CD4-positive, alpha-beta memory T cell (primary cell): Measurements from ENCODE around the gene COA8. TPM values are rescaled to one million over a fixed set of nuclear protein-coding genes. Genes with fewer than 3 reads are reported as not detected.
A peak's percentile ranks its signal among the peaks of the same experiment; 100 is the strongest.

Experiments used
- CTCF ChIA-PET: fragments of 350-600 bp; sonication (Branson Sonifier 250); formaldehyde crosslinking; loops from one replicate; lab custom pipeline; 2021; ENCODE audit warnings: inconsistent platforms; ENCODE audit not compliant: partially characterized antibody; lab: Charles Lee
- POLR2A ChIA-PET: fragments of 350-600 bp; sonication (Branson Sonifier 250); formaldehyde crosslinking; loops from one replicate; lab custom pipeline; 2021; ENCODE audit not compliant: partially characterized antibody; lab: Charles Lee
- DNase-seq, 5 donors: peaks; one replicate each; pipeline versions ENCODE4 v3.0.0 to v3.0.0-alpha.2; 2020 to 2022; ENCODE audit warnings: mixed read lengths in 1 of 5
- H3K27ac ChIP-seq: one replicate; pipeline ENCODE4 v1.7.0; 2013; ENCODE audit warnings: low read depth, low read length
- H3K27me3 ChIP-seq: 2 replicates; pipeline ENCODE4 v1.7.0; 2013; ENCODE audit warnings: mild to moderate bottlenecking, low read length, moderate library complexity; ENCODE audit not compliant: insufficient read depth
- H3K36me3 ChIP-seq: 2 replicates; pipeline ENCODE4 v1.7.0; 2013; ENCODE audit warnings: mild to moderate bottlenecking, low read length, moderate library complexity; ENCODE audit not compliant: insufficient read depth
- H3K4me1 ChIP-seq: 2 replicates; pipeline ENCODE4 v1.7.0; 2013; ENCODE audit warnings: mild to moderate bottlenecking, low read length, moderate library complexity; ENCODE audit not compliant: insufficient read depth
- H3K4me3 ChIP-seq, 2 donors: one replicate each; pipeline ENCODE4 v1.7.0; 2013; ENCODE audit warnings: low read length in 2 of 2, mild to moderate bottlenecking in 1 of 2
- H3K9me3 ChIP-seq, 2 donors: one replicate each; pipeline ENCODE4 v1.7.0; 2013; ENCODE audit warnings: low read length in 2 of 2, control low read depth in 1 of 2; ENCODE audit not compliant: control insufficient read depth in 1 of 2
- H3K27ac Mint-ChIP-seq, 7 donors: one replicate each; pipeline ENCODE4 v1.8.0; 2020 to 2021; ENCODE audit warnings: mixed read lengths in 7 of 7, mild to moderate bottlenecking in 6 of 7, inconsistent platforms in 3 of 7, moderate library complexity in 3 of 7
- H3K27me3 Mint-ChIP-seq, 2 donors: one replicate each; pipeline ENCODE4 v1.8.0; 2020 to 2021; ENCODE audit warnings: mixed read lengths in 2 of 2
- H3K36me3 Mint-ChIP-seq, 2 donors: one replicate each; pipeline ENCODE4 v1.8.0; 2020 to 2021; ENCODE audit warnings: mixed read lengths in 2 of 2, inconsistent platforms in 1 of 2, mild to moderate bottlenecking in 1 of 2
- H3K4me1 Mint-ChIP-seq, 4 donors: one replicate each; pipeline ENCODE4 v1.8.0; 2020 to 2021; ENCODE audit warnings: mixed read lengths in 4 of 4, mild to moderate bottlenecking in 1 of 4
- H3K4me3 Mint-ChIP-seq, 8 donors: one replicate each; pipeline ENCODE4 v1.8.0; 2020 to 2021; ENCODE audit warnings: mixed read lengths in 8 of 8, mild to moderate bottlenecking in 7 of 8, moderate library complexity in 6 of 8, inconsistent platforms in 3 of 8
- H3K9me3 Mint-ChIP-seq, 8 donors: one replicate each; pipeline ENCODE4 v1.8.0; 2020 to 2021; ENCODE audit warnings: mixed read lengths in 8 of 8, mild to moderate bottlenecking in 5 of 8, inconsistent platforms in 3 of 8, moderate library complexity in 1 of 8
- intact Hi-C: fragments of 100-400 bp; cut with micrococcal nuclease; formaldehyde crosslinking; loops from one replicate; pipeline ENCODE4 v1.15.1; 2023
- polyA plus RNA-seq, 2 donors: library from polyadenylated mRNA; unstranded; fragments of 300-500 nt; fragmentation: Illumina TruSeq; gene quantifications; one replicate each; pipeline ENCODE4 v1.2.3, GENCODE V29; 2021
- total RNA-seq, 2 experiments: library from RNA; stranded (reverse); gene quantifications; one replicate each; pipeline ENCODE4 v1.2.3, GENCODE V29; 2021

The COA8 gene
- total and polyA plus RNA-seq, 4 experiments from 2014 or later: 26.1 to 63.9 (median 41.1) TPM

DNA sequence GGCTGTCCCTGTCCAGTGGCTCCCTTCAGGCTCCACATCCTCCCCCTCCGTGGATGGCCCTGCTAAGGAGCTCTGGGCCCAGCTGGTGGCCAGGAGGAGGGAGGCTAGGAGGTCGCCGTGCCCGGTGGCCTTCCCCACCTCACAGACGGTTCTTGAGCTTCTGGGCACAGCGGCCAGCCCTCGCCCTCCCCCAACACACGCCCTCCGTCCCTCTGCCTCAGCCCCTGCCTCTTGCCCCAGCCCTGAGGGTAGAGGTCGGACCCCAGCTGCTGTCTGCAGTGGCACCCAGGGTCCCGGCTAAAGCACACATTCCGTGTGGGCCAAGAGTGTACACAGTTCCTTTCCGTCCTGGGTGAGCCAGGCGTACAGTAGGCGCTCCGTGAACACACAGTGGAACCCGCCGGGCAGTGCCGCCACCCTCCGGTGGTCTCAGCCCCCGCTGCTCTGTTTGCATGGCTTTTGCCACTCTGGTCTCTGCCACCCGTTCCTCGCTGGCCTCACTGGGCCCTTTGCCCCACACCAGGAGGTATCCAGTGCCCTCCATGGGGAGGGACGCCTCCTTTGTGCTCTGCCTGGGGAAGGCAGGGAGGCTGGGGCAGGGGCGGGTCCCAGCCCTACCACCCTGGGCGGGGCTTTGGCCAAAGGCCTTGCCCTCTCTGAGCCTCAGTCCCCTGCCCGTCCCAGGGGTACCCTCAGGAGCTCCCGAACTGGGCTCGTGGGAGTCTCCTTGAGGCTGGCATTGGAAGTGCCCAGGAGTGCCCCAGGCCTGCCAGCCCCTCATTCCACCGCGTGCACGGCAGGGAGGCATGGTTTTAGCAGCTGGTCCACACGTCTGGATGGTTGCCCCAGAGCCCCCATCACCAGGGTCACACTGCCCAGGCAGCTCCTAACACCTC is 20.8 kb upstream of the COA8 start:
- Histone ChIP-seq H3K4me1 (no peaks in the 10 kb centered on the region), H3K27me3 (no peaks in the 10 kb centered on the region), H3K9me3 (no peaks in the 10 kb centered on the region), H3K4me3 (no peak overlapping the region), H3K36me3 (no peaks in the 10 kb centered on the region), H3K27ac (no peak overlapping the region)
- Mint-ChIP-seq H3K27me3 (peaks cover 0 to 2% of the 10 kb centered on the region in 2 donors), H3K4me1 (peaks cover 0 to 3% (median under 1%) of the 10 kb centered on the region in 4 donors), H3K36me3 (no peaks in the 10 kb centered on the region), H3K4me3 (no peak overlapping the region), H3K27ac (peak overlapping the region in 1 of 7 donors; percentile 40), H3K9me3 (no peaks in the 10 kb centered on the region)
- intact Hi-C loops: no loop called here
- CTCF ChIA-PET: interaction anchor here (1.1 to 9.0 kb wide), 2 partner anchors 23 to 35 kb away, joined by 7 to 78 read pairs; partner anchors contain the start of gene CKB
- POLR2A ChIA-PET: no interaction called here
- DNase-seq: peak in 1 of 5 donors; percentile 31

DNA sequence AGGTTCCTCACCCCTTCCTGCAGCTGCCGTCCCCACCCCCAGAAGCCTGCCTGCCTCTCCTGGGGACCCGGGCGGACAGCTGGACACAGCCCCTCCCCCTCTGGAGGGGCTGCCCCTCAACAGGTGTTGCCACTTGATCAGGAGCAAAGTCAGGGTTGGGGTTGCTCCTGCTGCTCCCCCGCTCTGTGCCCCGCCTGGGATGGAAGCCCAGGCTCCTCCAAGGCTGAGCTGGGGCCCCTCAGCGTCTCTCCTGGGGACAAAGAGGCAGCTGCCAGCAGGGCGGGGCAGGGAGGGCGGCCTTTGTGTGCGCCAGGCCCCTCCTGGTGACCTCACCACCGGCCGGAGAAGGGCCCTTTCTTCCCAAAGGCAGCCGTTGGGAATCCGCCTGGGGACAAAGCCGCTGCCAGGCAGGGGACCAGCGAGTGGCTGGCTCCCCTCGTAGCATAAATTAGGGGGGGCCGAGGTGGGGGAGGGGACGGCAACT is 20.1 kb upstream of the COA8 start:
- CTCF ChIA-PET: interaction anchor here (9.0 kb wide), 1 partner anchor 24 kb away, joined by 78 read pairs; the partner anchor contains the start of gene CKB

DNA sequence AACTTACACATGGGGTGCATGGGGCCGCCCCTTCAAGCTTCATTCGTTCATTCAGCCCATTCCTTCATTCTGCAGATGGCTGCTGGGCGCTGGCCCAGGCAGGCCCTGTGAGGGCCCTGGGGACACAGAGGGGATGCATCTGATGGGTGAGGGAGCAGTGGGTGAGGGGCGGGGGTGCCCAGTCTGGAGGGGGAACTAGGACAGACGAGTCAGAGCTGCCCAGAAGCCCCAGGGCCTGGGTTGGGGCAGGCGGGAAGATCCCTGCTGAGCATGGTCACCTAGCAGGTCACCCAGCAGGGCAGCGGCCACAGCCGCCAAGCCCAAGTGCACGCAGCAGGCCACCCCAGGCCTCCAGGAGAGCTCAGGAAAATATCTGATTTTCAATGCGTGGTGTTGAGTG is 19.6 kb upstream of the COA8 start:
- Mint-ChIP-seq H3K4me1 (peaks cover 0 to 3% (median under 1%) of the 10 kb centered on the region in 4 donors), H3K9me3 (no peaks in the 10 kb centered on the region), H3K36me3 (no peaks in the 10 kb centered on the region), H3K27ac (no peak overlapping the region), H3K4me3 (no peak overlapping the region), H3K27me3 (peaks cover 0 to 2% of the 10 kb centered on the region in 2 donors)
- POLR2A ChIA-PET: no interaction called here
- intact Hi-C loops: no loop called here
- H3K36me3 ChIP-seq: no peaks in the 10 kb centered on the region
- no peaks in the 10 kb centered on the region for H3K4me1 ChIP-seq
- H3K27me3 ChIP-seq: no peaks in the 10 kb centered on the region
- H3K27ac ChIP-seq: no peak overlapping the region
- no peak overlapping the region for H3K4me3 ChIP-seq
- H3K9me3 ChIP-seq: no peaks in the 10 kb centered on the region
- CTCF ChIA-PET: interaction anchor here (9.0 kb wide), 1 partner anchor 24 kb away, joined by 78 read pairs; the partner anchor contains the start of gene CKB
- no peak for DNase-seq

More for the DNA sequence above, 20.1 kb upstream of the COA8 start:
- H3K36me3 Mint-ChIP-seq: no peaks in the 10 kb centered on the region
- Histone ChIP-seq H3K4me1 (no peaks in the 10 kb centered on the region), H3K36me3 (no peaks in the 10 kb centered on the region), H3K27ac (no peak overlapping the region), H3K27me3 (no peaks in the 10 kb centered on the region), H3K4me3 (no peak overlapping the region), H3K9me3 (no peaks in the 10 kb centered on the region)
- intact Hi-C loops: no loop called here
- H3K4me1 Mint-ChIP-seq: peaks cover 0 to 3% (median under 1%) of the 10 kb centered on the region in 4 donors
- H3K27me3 Mint-ChIP-seq: peaks cover 0 to 2% of the 10 kb centered on the region in 2 donors
- POLR2A ChIA-PET: no interaction called here
- H3K4me3 Mint-ChIP-seq: no peak overlapping the region
- H3K27ac Mint-ChIP-seq: no peak overlapping the region
- no peak for DNase-seq
- H3K9me3 Mint-ChIP-seq: no peaks in the 10 kb centered on the region

DNA sequence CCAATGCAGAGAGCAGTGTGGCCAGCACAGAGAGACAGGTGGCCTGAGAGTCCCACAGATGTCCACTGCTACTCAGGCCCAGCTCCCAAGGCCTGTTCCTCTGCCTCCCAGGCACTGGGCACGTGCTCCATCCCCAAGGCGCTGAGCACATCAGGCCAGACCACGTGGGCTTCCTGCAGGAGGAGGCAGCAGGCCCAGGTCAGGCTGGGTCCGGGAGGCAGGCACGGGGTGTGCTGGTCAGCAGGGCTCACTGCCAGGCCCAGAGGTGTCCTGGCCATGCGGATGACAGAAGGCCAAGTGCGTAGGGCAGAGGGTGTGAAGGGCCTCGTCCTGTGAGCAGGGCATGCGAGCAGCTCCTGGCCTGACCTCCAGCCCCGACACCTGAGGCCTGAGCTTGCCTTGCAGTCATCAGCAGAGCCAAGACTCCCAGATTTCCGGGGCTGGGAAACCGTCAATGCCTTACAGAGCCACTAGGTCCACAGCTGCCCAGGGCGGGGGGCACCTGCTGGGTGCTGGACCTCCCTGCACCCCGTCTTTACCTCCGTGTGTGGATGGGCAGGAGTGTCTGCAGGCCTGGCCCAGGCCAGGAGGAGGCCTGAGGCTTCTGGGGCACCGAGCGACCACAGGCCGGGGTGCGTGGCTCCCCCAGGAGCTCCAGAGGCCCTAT is 18.9 kb upstream of the COA8 start:
- H3K27me3 ChIP-seq: no peaks in the 10 kb centered on the region
- no peaks in the 10 kb centered on the region for H3K9me3 Mint-ChIP-seq
- no peak overlapping the region for H3K4me3 ChIP-seq
- peaks cover 0 to 2% of the 10 kb centered on the region in 2 donors for H3K27me3 Mint-ChIP-seq
- DNase-seq: no peak
- H3K4me3 Mint-ChIP-seq: no peak overlapping the region
- ChIA-PET CTCF (interaction anchor here (9.0 kb wide), 1 partner anchor 25 kb away, joined by 78 read pairs; the partner anchor contains the start of gene CKB), POLR2A (no interaction called here)
- H3K36me3 Mint-ChIP-seq: no peaks in the 10 kb centered on the region
- H3K27ac ChIP-seq: no peak overlapping the region
- intact Hi-C loops: no loop called here
- H3K4me1 ChIP-seq: no peaks in the 10 kb centered on the region
- peaks cover 0 to 3% (median under 1%) of the 10 kb centered on the region in 4 donors for H3K4me1 Mint-ChIP-seq
- H3K36me3 ChIP-seq: no peaks in the 10 kb centered on the region
- H3K27ac Mint-ChIP-seq: no peak overlapping the region
- no peaks in the 10 kb centered on the region for H3K9me3 ChIP-seq

DNA sequence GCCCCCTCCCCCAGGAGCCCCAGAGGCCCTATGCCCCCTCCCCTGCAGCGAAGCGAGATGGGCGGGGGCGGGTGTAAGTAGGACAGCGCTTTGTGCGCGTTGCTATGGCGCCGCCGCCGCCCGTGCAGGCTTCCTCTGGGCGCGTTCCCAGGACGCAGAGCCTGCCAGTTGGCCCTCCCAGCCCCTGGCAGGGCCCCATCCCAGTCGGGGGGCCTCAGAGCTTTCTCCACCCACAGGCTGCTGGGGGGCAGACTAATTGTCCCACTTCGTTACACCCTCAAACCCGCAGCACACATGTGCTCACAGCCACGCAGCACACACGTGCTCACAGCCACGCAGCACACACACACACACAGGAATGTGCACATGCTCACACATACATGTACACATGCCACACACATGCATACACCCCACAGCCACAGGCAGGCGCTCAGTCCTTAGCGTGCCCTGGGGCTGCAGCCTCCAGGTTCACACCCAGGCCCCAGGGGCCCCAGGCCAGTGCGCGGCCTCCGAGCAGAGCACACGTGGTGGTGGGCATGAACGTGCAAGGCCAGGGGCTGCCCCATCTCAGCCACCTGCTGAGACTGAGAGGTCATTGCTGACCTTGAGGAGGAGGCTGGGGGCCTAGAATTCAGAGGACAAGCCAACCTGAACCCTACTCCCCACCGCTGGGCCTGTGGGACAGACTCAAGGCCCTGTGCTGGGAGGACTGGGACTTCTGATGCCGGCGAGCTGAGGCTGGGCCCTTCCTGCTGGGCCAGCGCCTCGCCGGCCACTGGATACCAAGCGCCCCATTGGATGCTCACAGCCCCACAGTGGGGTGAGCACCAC is 18.2 kb upstream of the COA8 start:
- CTCF ChIA-PET: interaction anchor here (3.1 to 9.0 kb wide), 2 partner anchors 26 to 46 kb away, joined by 10 to 78 read pairs; partner anchors contain the start of gene CKB
- Mint-ChIP-seq H3K9me3 (no peaks in the 10 kb centered on the region), H3K36me3 (no peaks in the 10 kb centered on the region)

DNA sequence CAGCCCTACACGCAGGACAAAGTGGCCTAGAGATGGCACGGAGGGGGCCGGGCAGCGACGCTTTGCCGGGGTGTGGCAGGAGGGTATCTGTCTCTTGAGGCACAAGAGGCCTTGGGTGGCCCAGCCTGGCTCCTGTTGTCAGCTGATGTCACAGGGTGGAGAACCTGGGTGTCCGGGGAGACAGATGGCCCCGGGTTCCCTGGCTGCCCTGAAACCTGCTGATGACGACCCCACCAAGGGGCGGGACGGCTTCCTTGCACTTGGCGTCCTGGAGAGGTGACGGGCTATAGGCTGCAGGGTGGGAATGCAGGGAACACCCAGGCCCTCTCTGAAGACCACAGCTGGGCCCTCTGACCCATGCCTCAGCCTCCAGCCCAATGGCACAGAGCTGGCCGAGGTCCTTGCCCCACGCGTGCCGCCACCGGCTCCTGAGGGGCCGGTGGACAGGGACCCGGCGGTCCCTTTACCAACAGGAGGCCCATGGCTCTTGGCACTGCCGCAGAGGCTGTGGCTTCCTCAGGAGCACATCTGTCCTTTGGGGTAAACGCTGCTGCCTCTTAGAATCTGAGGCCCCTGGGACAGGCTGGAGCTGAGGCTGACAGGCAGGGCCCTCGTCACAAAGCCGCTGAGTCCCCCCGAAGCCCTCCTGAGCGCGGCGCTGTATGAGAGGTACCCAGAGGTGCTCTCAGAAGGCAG is 17.4 kb upstream of the COA8 start:
- no peaks in the 10 kb centered on the region for H3K36me3 ChIP-seq
- no peaks in the 10 kb centered on the region for H3K27me3 ChIP-seq
- no peak overlapping the region for H3K27ac ChIP-seq
- ChIA-PET CTCF (interaction anchor here (1.2 to 9.0 kb wide), 3 partner anchors 14 to 47 kb away, joined by 3 to 78 read pairs (median 10); partner anchors contain the start of gene CKB), POLR2A (no interaction called here)
- intact Hi-C loops: no loop called here
- Mint-ChIP-seq H3K36me3 (no peaks in the 10 kb centered on the region), H3K27ac (no peak overlapping the region), H3K27me3 (peaks cover 0 to 2% of the 10 kb centered on the region in 2 donors), H3K9me3 (no peaks in the 10 kb centered on the region), H3K4me1 (peaks cover 0 to 3% (median 0%) of the 10 kb centered on the region in 4 donors), H3K4me3 (no peak overlapping the region)
- H3K9me3 ChIP-seq: no peaks in the 10 kb centered on the region
- no peaks in the 10 kb centered on the region for H3K4me1 ChIP-seq
- no peak overlapping the region for H3K4me3 ChIP-seq
- no peak for DNase-seq

More for the DNA sequence above, 18.2 kb upstream of the COA8 start:
- peaks cover 0 to 3% (median 0%) of the 10 kb centered on the region in 4 donors for H3K4me1 Mint-ChIP-seq
- H3K4me3 Mint-ChIP-seq: peak overlapping the region in 1 of 8 donors; percentile 41
- H3K27me3 Mint-ChIP-seq: peaks cover 0 to 2% of the 10 kb centered on the region in 2 donors
- DNase-seq: no peak
- POLR2A ChIA-PET: no interaction called here
- Histone ChIP-seq H3K36me3 (no peaks in the 10 kb centered on the region), H3K27me3 (no peaks in the 10 kb centered on the region), H3K4me3 (no peak overlapping the region), H3K27ac (no peak overlapping the region), H3K4me1 (no peaks in the 10 kb centered on the region), H3K9me3 (no peaks in the 10 kb centered on the region)
- H3K27ac Mint-ChIP-seq: no peak overlapping the region
- intact Hi-C loops: no loop called here
